ENCODE measurements around the gene CUTA. TPM values are rescaled to one million over a fixed set of nuclear protein-coding genes. Genes with fewer than 3 reads are reported as not detected.
A peak's percentile ranks its signal among the peaks of the same experiment; 100 is the strongest.

CUTA gene
- total and polyA plus RNA-seq, 2 of the 13 experiments (the other 11 are each of a cell fraction or from before 2014, with no cell fraction given): 170 to 180 TPM

DNA sequence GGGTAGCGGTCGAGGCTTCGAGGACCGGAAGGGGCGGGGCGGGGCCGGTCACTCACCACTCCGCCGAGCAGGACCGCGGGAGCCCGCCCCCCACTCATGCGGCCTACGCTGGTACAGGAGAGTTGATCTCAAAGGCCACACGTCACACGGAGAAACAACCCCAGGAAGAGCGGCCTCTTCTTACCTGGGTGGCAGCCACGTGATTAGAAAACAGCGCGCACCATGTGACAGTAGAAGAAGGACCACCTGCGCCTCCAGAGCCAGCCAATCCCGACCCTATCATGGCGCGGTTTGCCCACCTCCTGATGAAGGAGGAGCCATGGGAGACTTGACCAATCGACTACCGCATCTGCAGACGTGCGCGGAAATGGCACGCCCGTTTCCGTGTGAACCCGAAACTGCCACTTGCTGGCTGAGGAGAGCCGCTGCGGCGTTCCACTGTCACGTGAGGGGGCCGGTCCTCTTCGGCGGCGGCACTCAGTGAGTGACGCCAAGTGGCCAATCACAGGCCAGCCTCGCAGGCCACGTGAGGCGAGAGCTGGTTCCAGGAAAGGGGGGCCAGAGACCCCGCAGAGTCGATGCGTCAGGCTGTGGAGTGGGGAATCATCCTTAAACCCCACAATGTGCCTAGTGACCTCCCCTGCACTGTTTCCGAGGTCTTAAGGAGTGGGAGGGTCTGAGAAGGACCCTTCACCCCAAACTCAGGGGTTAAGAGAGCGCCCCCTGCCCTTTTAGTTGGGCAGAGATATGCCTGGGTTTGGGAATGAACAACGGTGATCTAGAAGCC, at the start of gene CUTA (continued):
- TF ChIP-seq, protein P1, sequence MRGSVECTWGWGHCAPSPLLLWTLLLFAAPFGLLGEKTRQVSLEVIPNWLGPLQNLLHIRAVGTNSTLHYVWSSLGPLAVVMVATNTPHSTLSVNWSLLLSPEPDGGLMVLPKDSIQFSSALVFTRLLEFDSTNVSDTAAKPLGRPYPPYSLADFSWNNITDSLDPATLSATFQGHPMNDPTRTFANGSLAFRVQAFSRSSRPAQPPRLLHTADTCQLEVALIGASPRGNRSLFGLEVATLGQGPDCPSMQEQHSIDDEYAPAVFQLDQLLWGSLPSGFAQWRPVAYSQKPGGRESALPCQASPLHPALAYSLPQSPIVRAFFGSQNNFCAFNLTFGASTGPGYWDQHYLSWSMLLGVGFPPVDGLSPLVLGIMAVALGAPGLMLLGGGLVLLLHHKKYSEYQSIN (CRISPR knock-in tag; IDR thresholded peaks at IDR 0.05; ENCODE audit: borderline replicate concordance): 0 out of 2 replicates have a peak, but pooled peaks have one; percentile 81
- TF ChIP-seq, protein P2, sequence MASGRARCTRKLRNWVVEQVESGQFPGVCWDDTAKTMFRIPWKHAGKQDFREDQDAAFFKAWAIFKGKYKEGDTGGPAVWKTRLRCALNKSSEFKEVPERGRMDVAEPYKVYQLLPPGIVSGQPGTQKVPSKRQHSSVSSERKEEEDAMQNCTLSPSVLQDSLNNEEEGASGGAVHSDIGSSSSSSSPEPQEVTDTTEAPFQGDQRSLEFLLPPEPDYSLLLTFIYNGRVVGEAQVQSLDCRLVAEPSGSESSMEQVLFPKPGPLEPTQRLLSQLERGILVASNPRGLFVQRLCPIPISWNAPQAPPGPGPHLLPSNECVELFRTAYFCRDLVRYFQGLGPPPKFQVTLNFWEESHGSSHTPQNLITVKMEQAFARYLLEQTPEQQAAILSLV (CRISPR knock-in tag; IDR thresholded peaks at IDR 0.05; ENCODE audit: borderline replicate concordance): no peak; the same call in 1 of the 2 replicates
- TF ChIP-seq DR1 (CRISPR knock-in tag; IDR thresholded peaks at IDR 0.05): peak; percentile 76
- peak; percentile 60; the same call in 1 of the 2 replicates for TF ChIP-seq RXRB (CRISPR knock-in tag; IDR thresholded peaks at IDR 0.05; ENCODE audit: borderline replicate concordance)
- TF ChIP-seq, protein P3, sequence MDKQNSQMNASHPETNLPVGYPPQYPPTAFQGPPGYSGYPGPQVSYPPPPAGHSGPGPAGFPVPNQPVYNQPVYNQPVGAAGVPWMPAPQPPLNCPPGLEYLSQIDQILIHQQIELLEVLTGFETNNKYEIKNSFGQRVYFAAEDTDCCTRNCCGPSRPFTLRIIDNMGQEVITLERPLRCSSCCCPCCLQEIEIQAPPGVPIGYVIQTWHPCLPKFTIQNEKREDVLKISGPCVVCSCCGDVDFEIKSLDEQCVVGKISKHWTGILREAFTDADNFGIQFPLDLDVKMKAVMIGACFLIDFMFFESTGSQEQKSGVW (CRISPR knock-in tag; IDR thresholded peaks at IDR 0.05; ENCODE audit: borderline replicate concordance): peak; percentile 83; the same call in 1 of the 2 replicates
- peak in 1 of 2 experiments; percentile 6; a peak in 1 of 4 replicates for TF ChIP-seq EP300 (IDR thresholded peaks at IDR 0.05; ENCODE audit: low read depth in 2 of 2, low read length in 2 of 2)
- no peak; the same call in 1 of the 2 replicates for TF ChIP-seq EP300 (CRISPR knock-in tag; IDR thresholded peaks at IDR 0.05; ENCODE audit: borderline replicate concordance)
- TF ChIP-seq, protein P4, sequence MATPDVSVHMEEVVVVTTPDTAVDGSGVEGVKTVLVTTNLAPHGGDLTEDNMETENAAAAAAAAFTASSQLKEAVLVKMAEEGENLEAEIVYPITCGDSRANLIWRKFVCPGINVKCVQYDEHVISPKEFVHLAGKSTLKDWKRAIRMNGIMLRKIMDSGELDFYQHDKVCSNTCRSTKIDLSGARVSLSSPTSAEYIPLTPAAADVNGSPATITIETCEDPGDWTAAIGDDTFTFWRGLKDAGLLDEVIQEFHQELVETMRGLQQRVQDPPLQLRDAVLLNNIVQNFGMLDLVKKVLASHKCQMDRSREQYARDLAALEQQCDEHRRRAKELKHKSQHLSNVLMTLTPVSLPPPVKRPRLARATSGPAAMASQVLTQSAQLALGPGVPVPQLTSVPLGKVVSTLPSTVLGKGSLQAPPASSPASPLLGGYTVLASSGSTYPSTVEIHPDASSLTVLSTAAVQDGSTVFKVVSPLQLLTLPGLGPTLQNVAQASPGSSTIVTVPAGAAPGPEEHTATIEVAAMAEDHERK (CRISPR knock-in tag; IDR thresholded peaks at IDR 0.05; ENCODE audit: low read depth): peak; percentile 75
- TF ChIP-seq ZNF34 (CRISPR knock-in tag; IDR thresholded peaks at IDR 0.05; ENCODE audit: borderline replicate concordance): 0 out of 2 replicates have a peak, but pooled peaks have one; percentile 51
- TF ChIP-seq ZNF274 (CRISPR knock-in tag; IDR thresholded peaks at IDR 0.05): peak; percentile 94
- no peak for TF ChIP-seq ZKSCAN5 (CRISPR knock-in tag; IDR thresholded peaks at IDR 0.05)
- TF ChIP-seq STAT5B (CRISPR knock-in tag; IDR thresholded peaks at IDR 0.05): 0 out of 2 replicates have a peak, but pooled peaks have one; percentile 17
- TF ChIP-seq NFIC (IDR thresholded peaks at IDR 0.05; ENCODE audit: low read length): no peak
- TF ChIP-seq AGO2 (optimal IDR thresholded peaks at IDR 0.05; ENCODE audit: low read depth, low read length): peak; percentile 39
- peak; percentile 92 for TF ChIP-seq NRL (CRISPR knock-in tag; IDR thresholded peaks at IDR 0.05; ENCODE audit: borderline replicate concordance)
- peak; percentile 78; the same call in 1 of the 2 replicates for TF ChIP-seq HES4 (CRISPR knock-in tag; IDR thresholded peaks at IDR 0.05; ENCODE audit: borderline replicate concordance)
- peak; percentile 91 for TF ChIP-seq KLF6 (CRISPR knock-in tag; IDR thresholded peaks at IDR 0.05)
- TF ChIP-seq, protein P5, sequence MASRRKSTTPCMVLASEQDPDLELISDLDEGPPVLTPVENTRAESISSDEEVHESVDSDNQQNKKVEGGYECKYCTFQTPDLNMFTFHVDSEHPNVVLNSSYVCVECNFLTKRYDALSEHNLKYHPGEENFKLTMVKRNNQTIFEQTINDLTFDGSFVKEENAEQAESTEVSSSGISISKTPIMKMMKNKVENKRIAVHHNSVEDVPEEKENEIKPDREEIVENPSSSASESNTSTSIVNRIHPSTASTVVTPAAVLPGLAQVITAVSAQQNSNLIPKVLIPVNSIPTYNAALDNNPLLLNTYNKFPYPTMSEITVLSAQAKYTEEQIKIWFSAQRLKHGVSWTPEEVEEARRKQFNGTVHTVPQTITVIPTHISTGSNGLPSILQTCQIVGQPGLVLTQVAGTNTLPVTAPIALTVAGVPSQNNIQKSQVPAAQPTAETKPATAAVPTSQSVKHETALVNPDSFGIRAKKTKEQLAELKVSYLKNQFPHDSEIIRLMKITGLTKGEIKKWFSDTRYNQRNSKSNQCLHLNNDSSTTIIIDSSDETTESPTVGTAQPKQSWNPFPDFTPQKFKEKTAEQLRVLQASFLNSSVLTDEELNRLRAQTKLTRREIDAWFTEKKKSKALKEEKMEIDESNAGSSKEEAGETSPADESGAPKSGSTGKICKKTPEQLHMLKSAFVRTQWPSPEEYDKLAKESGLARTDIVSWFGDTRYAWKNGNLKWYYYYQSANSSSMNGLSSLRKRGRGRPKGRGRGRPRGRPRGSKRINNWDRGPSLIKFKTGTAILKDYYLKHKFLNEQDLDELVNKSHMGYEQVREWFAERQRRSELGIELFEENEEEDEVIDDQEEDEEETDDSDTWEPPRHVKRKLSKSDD (CRISPR knock-in tag; IDR thresholded peaks at IDR 0.05; ENCODE audit: low read depth): no peak; the same call in 1 of the 2 replicates
- TF ChIP-seq RBFOX2 (IDR thresholded peaks at IDR 0.05; ENCODE audit: low read depth, low read length): peak; percentile 78
- no peak; the same call in 1 of the 2 replicates for TF ChIP-seq ZNF484 (CRISPR knock-in tag; IDR thresholded peaks at IDR 0.05; ENCODE audit: borderline replicate concordance, low read depth)
- peak; percentile 93 for TF ChIP-seq PHF21A (CRISPR knock-in tag; IDR thresholded peaks at IDR 0.05)

Measured in HepG2 (cell line).